ENCODE results near the gene LRRC49. TPM values are rescaled to one million over a fixed set of nuclear protein-coding genes. Genes with fewer than 3 reads are reported as not detected.

LRRC49 gene
- total and polyA plus RNA-seq, 2 of the 4 experiments (the other 2 are of a cell fraction), result 8.6 to 16.8 TPM

DNA sequence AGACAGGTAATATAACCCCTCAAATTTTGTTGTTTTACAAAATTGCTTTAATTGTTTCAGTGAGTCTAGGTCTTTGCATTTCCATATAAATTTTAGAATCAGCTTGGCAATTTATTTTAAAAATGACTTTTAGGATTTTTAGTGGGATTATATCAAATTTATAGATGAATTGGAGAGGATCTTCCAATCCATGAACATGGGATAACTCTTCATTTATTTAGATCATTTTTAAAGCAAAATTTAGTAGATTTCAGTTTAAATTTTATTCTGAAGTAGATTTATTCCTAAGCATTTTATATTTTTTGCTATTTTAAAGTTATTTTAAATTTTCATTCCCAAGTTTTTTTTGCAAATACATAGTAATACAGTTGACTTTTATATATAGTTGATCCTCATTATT lies 164.5 kb downstream of the LRRC49 start:
- H3K9me3 ChIP-seq (ENCODE audit: control insufficient read depth, insufficient read depth, low read length), result peaks cover 5% of the 10 kb centered on the region
- H2AK5ac ChIP-seq (ENCODE audit: low read depth, low read length), result no peak overlapping the region
- peaks cover 5% of the 10 kb centered on the region; the same call in 1 of the 2 replicates for H3K9me1 ChIP-seq (ENCODE audit: insufficient read depth, low read length)
- CTCF ChIA-PET, result no interaction called here
- in situ Hi-C loops (cut with MboI; ENCODE audit: low sequenced_read_pairs) (no loop called here), dilution Hi-C loops (cut with HindIII; ENCODE audit: low sequenced_read_pairs, unreplicated experiment) (no loop called here), intact Hi-C loops (cut with micrococcal nuclease) (no loop called here)
- H3K4me2 ChIP-seq (ENCODE audit: low read depth, low read length), result no peak overlapping the region
- no peak overlapping the region for H3K56ac ChIP-seq (ENCODE audit: extremely low read depth, insufficient read depth, low read length)
- POLR2A ChIA-PET (ENCODE audit: unreplicated experiment), result no interaction called here
- no TSS peak for BruUV-seq (replicated peaks)
- H3K9ac ChIP-seq (ENCODE audit: low read depth, low read length), result no peak overlapping the region
- no peak overlapping the region for H4K8ac ChIP-seq (ENCODE audit: low read depth in 2 of 2, low read length in 2 of 2)
- H3K4ac ChIP-seq (ENCODE audit: low read depth, low read length), result no peak overlapping the region
- ATAC-seq (ENCODE audit: low read depth), result no peak
- no peak overlapping the region for H4K91ac ChIP-seq (ENCODE audit: insufficient read depth, low read depth, low read length)
- H2BK15ac ChIP-seq (ENCODE audit: low read depth, low read length), result no peak overlapping the region
- H2AFZ ChIP-seq (replicated peaks; ENCODE audit: low read length, poor library complexity), result no peak overlapping the region
- no peak overlapping the region for H2BK5ac ChIP-seq (ENCODE audit: low read depth, low read length, poor library complexity, severe bottlenecking)
- H3K14ac ChIP-seq (replicated peaks; ENCODE audit: low read depth, low read length), result no peak overlapping the region
- H3K4me1 ChIP-seq (ENCODE audit: control insufficient read depth, insufficient read depth, low read length), result peaks cover 5% of the 10 kb centered on the region
- no peak overlapping the region for H2BK20ac ChIP-seq (ENCODE audit: low read depth, low read length)
- H3K27ac ChIP-seq (ENCODE audit: insufficient read depth, low read length), result no peak overlapping the region
- no peak overlapping the region for H3K4me3 ChIP-seq (ENCODE audit: insufficient read depth, low read depth, low read length)
- H2AK9ac ChIP-seq (replicated peaks; ENCODE audit: low read depth, low read length, poor library complexity), result no peak overlapping the region
- no peak overlapping the region for H3K18ac ChIP-seq (ENCODE audit: low read depth, low read length)
- no peak overlapping the region for H2BK120ac ChIP-seq (ENCODE audit: low read depth, low read length)
- H4K20me1 ChIP-seq (ENCODE audit: insufficient read depth, low read length), result no peaks in the 10 kb centered on the region
- H3K27me3 ChIP-seq (ENCODE audit: control insufficient read depth, insufficient read depth, low read length), result no peaks in the 10 kb centered on the region
- TF ChIP-seq MAZ (IDR thresholded peaks at IDR 0.05; ENCODE audit: borderline replicate concordance, low read depth, low read length), result no peak
- TF ChIP-seq CEBPB (IDR thresholded peaks at IDR 0.05; ENCODE audit: low read depth, low read length), result no peak
- TF ChIP-seq FOS (IDR thresholded peaks at IDR 0.05; ENCODE audit: low read depth, low read length), result no peak
- TF ChIP-seq, protein P1, sequence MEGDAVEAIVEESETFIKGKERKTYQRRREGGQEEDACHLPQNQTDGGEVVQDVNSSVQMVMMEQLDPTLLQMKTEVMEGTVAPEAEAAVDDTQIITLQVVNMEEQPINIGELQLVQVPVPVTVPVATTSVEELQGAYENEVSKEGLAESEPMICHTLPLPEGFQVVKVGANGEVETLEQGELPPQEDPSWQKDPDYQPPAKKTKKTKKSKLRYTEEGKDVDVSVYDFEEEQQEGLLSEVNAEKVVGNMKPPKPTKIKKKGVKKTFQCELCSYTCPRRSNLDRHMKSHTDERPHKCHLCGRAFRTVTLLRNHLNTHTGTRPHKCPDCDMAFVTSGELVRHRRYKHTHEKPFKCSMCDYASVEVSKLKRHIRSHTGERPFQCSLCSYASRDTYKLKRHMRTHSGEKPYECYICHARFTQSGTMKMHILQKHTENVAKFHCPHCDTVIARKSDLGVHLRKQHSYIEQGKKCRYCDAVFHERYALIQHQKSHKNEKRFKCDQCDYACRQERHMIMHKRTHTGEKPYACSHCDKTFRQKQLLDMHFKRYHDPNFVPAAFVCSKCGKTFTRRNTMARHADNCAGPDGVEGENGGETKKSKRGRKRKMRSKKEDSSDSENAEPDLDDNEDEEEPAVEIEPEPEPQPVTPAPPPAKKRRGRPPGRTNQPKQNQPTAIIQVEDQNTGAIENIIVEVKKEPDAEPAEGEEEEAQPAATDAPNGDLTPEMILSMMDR (conservative IDR thresholded peaks at IDR 0.05; ENCODE audit: low read depth, low read length), result no peak
- TF ChIP-seq, protein P2, sequence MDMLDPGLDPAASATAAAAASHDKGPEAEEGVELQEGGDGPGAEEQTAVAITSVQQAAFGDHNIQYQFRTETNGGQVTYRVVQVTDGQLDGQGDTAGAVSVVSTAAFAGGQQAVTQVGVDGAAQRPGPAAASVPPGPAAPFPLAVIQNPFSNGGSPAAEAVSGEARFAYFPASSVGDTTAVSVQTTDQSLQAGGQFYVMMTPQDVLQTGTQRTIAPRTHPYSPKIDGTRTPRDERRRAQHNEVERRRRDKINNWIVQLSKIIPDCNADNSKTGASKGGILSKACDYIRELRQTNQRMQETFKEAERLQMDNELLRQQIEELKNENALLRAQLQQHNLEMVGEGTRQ (IDR thresholded peaks at IDR 0.05; ENCODE audit: low read depth, low read length), result no peak
- no peak for TF ChIP-seq MAFK (IDR thresholded peaks at IDR 0.05; ENCODE audit: low read depth, low read length)
- no peak for TF ChIP-seq POLR2A (IDR thresholded peaks at IDR 0.05; ENCODE audit: low read depth, low read length)
- H3K23ac ChIP-seq (ENCODE audit: low read depth, low read length), result no peak overlapping the region
- H3K36me3 ChIP-seq (ENCODE audit: control insufficient read depth, insufficient read depth, low read length), result no peaks in the 10 kb centered on the region
- no peak for DNase-seq
- H4K5ac ChIP-seq (ENCODE audit: low read depth, low read length), result no peak overlapping the region
- H3K79me1 ChIP-seq (ENCODE audit: low read depth in 1 of 2, low read length in 2 of 2), result 0 out of 4 replicates have a peak, but pooled peaks cover 0 to 5% of the 10 kb centered on the region in 2 experiments

Measured in IMR-90 (cell line).